GM18505 (cell line): ENCODE results near the gene CASS4.

Experiments
- ATAC-seq: cut with Tn5 transposase; IDR thresholded peaks from one replicate; pipeline ENCODE4 v1.9.1; 2021; ENCODE audit not compliant: unreplicated experiment
- POLR2A ChIP-seq: IDR thresholded peaks from 4 replicates; pipeline ENCODE4 v1.6.1; 2011; ENCODE audit warnings: borderline replicate concordance; ENCODE audit not compliant: insufficient read depth, insufficient read length; ENCODE audit errors: extremely low read depth

The CASS4 gene

GRCh38 chr20:56426026-56426425 lies 14.0 kb downstream of the CASS4 start:
- ATAC-seq = no peak
- TF ChIP-seq POLR2A = no peak

- no peak for ATAC-seq
- TF ChIP-seq POLR2A = no peak
Observed at GRCh38 chr20:56426926-56427325, 14.9 kb downstream of the CASS4 start.

- no peak for ATAC-seq
- TF ChIP-seq POLR2A = no peak
Observed at GRCh38 chr20:56427797-56428196, 15.7 kb downstream of the CASS4 start.

GRCh38 chr20:56428410-56428809 lies 16.4 kb downstream of the CASS4 start:
- no peak for ATAC-seq
- TF ChIP-seq POLR2A = no peak

GRCh38 chr20:56428881-56429280 lies 16.8 kb downstream of the CASS4 start:
- ATAC-seq = no peak
- TF ChIP-seq POLR2A = no peak

GRCh38 chr20:56429502-56429901 lies 17.4 kb downstream of the CASS4 start:
- TF ChIP-seq POLR2A = no peak
- no peak for ATAC-seq

GRCh38 chr20:56429941-56430340 lies 17.9 kb downstream of the CASS4 start:
- TF ChIP-seq POLR2A = no peak
- ATAC-seq = no peak

GRCh38 chr20:56430461-56430860 lies 18.4 kb downstream of the CASS4 start:
- no peak for ATAC-seq
- no peak for TF ChIP-seq POLR2A

- no peak for TF ChIP-seq POLR2A
Observed at GRCh38 chr20:56430957-56431356, 18.9 kb downstream of the CASS4 start.

GRCh38 chr20:56431471-56431870 lies 19.4 kb downstream of the CASS4 start:
- TF ChIP-seq POLR2A = no peak
- ATAC-seq = no peak

More at GRCh38 chr20:56430957-56431356, 18.9 kb downstream of the CASS4 start:
- no peak for ATAC-seq

GRCh38 chr20:56433221-56433879 lies 21.3 kb downstream of the CASS4 start:
- TF ChIP-seq POLR2A = no peak
- no peak for ATAC-seq

GRCh38 chr20:56433880-56434255 lies 21.8 kb downstream of the CASS4 start:
- no peak for ATAC-seq
- TF ChIP-seq POLR2A = no peak

- ATAC-seq = no peak
- no peak for TF ChIP-seq POLR2A
Observed at GRCh38 chr20:56437196-56437960, 25.3 kb downstream of the CASS4 start.

GRCh38 chr20:56438284-56438683 lies 26.2 kb downstream of the CASS4 start:
- no peak for ATAC-seq
- no peak for TF ChIP-seq POLR2A
